Glomerular visceral epithelial cell (primary cell): ENCODE measurements around the gene CCL4L2.
"Not testable (repeated sequence)": the region's sequence is repeated elsewhere in the genome, so short reads cannot be mapped to it uniquely, and the experiment has no call there.

Experiments used
- DNase-seq: peaks from one replicate; pipeline ENCODE4 v3.0.0-alpha.2; 2016; ENCODE audit errors: extremely low spot score

CCL4L2 gene

DNA sequence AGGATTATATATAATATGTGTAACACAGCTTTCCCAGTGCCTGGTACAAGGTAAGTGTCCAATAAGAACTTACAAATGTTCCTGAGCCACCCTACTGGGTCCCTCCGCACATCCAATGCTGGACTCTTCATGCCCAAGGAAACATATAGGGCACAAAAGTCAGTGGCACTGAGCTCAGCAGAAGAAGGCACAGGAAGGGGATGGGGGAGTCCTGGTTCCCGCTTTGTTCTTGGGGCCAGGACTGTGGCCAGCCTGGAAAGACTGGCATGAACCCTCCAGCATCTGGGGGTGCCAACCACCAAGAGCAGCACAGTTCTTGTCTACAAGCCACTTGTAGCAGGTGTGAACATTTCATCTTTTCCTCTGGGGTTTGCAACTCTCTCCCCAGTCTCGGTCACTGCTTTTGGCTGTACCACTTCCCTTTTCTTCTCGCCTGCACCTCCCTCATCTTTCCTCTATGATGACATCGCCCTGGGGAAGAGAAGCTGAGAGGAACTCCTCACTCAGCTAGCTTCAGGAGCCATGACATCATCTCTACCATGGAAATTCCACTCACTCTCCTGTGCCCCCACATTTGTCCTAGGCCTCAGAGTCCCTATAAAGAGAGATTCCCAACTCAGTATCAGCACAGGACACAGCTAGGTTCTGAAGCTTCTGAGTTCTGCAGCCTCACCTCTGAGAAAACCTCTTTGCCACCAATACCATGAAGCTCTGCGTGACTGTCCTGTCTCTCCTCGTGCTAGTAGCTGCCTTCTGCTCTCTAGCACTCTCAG lies at the start of gene CCL4L2:
Gene CCL4L2 (plus strand): TSS at position 625 of the 773 bp plus-strand sequence.
- not testable (repeated sequence) for DNase-seq

DNA sequence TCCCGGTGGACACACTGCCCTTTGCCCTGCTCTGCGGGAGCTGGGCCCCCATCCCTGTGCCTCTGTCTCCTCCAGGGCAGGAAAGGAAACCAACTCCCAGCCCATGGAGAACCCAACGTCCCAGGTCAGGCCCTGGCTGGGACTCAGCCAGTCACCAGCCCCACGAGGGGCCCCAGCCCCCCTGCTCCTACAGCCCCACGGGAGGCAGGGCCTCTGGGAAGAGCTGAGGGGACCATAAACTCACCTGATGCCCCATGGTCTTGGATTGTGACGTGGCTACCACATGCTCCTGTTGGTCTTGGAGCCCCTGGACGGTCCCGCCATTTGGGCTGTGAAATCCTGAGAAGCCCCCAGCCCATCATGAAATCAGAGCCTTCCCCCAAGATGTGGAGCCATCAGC lies 42.0 kb upstream of the CCL4L2 start:
- DNase-seq: not testable (repeated sequence)

DNA sequence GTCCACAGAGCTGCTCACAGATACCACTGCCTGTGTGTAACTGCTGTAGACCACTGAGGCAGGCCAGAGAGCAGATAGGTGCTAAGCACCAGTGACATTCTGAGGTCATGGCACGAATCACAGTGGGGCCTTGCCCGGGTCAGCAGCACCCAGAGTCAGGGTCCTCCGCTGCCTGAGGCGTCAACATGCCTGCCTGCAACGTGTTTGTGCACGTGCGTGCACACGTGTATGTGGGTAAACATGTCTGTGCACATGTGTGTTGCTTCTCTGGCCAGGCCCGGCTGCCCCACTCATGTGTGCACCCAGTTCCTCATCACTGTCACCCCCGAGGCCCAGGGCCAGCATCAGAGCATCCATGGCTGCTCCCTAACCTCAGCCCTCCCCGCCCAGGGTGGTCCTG lies 34.3 kb upstream of the CCL4L2 start, which contains the start of gene TBC1D3B:
Gene TBC1D3B (minus strand): TSS at position 101 of the 400 bp plus-strand sequence. CDS start 1,586 bp downstream, outside the sequence.
- not testable (repeated sequence) for DNase-seq

DNA sequence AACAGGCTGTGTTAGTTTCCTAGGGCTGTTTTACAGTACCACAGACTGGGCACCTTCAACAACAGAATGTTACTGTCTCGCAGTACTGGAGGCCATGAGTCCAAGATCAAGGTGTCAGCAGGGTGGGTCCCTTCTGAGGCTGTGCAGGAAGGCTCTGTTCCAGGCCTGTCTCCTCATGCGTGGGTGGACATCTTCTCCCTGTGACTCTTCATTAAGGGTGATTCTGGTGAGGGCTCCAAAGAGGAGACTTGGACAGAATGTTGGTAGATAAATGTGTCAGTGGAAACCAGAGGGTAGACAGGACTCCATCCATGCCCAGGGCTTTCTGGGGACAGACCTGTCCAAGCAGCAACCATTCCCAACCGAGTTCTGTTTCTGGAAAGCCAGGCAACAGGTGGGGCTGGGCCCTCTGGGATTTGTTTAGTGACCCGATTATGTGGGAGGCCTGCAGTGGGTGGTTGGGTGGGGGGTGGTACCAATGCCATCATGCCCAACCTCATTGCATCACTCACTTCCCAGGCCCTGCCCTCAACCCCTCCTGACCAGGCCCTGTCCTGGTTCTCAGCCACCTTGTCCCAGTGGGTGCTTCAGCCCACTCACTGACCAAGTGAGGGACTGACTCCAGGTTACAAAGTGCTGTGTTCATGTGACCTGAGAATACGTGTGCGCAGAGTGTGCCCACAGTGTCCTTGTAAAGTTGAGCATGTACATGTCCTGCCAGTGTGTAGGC lies 29.3 kb upstream of the CCL4L2 start:
- not testable (repeated sequence) for DNase-seq

DNA sequence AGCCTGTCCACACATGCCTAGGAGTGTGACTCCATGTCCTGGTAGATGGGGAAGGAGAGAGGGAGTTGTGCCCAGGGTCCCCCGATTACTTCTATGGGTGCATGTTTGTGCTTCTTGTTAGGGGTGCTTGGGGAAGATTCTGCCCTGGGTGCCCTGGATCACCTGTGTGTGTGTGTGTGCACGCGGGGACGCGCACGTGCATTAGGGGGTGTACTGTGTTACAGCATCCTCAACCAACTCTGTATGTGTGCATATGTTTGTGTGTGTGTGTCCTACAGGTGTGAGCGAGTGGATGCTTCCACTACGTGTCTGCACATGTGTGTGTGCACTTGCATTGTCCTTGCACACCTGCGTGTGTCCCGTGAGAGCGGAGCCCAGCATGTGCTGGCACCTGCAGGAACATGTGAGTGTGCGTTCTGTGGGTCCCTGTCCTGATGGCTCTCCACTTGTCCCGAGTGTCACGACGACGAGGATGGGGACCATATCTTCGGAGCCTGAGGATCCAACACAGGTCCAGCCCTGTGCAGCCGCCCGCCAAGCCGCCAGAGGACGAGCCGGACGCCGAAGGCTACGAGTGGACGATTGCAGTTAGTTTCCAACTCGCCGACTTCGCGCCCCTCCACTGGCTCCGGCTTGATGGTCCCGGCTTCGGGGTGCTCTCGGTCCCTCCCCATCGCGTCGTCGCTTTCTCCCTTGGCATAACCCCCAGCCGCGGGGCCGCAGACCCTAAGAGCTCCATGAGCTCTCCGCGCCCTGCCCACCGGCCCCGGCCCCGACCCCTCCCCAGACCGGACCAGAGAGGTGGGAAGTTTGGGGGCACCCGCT lies 28.5 kb upstream of the CCL4L2 start:
- no peak for DNase-seq

DNA sequence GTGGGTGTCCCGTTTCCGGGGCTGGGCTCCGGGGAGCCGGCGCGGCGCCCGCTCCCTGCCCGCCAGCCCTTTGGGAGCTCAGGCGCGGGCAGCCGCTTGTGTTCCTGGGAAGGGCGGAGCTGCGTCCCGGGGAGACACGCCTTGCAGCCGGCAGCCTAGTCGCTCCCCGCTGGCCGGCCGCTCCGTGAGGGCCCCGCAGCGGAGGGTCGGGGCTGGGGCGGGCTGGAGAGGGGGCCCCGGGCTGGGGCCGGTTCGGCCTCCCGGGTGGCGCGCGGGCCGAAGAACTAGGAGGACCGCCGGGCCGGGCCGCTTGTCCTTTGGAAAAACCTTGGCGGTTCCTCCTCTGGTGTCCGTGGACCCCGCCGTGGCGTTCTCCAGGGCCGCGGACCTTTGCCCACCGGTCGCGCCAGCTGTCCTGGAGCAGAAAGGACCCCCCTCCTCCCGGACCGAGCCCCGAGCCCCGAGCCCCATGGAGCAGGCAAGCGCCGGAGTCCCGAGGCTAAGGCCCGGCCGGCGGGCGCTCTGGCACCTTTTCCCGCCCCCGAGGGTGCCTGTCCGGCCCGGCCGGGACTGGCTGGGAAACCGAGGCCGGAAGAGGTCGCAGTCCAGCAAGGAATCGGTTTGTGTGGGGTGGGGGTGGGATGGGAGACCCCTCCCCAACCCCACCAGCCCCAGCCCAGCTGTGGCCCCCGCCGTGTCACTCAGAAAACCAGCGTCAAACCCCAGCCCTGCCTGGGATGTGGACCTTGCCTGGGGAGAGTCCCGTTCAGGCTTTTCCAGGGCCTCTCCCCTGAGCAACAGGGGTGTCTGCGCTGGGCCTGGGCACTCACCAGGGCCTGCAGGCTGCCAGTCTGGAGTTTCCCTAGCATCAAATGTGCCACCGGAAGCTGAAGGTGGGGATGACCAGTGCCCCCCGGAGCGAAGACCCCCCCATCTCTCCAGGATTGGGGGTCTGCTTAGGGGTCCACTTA lies 27.6 kb upstream of the CCL4L2 start:
- peak; percentile 15 for DNase-seq

DNA sequence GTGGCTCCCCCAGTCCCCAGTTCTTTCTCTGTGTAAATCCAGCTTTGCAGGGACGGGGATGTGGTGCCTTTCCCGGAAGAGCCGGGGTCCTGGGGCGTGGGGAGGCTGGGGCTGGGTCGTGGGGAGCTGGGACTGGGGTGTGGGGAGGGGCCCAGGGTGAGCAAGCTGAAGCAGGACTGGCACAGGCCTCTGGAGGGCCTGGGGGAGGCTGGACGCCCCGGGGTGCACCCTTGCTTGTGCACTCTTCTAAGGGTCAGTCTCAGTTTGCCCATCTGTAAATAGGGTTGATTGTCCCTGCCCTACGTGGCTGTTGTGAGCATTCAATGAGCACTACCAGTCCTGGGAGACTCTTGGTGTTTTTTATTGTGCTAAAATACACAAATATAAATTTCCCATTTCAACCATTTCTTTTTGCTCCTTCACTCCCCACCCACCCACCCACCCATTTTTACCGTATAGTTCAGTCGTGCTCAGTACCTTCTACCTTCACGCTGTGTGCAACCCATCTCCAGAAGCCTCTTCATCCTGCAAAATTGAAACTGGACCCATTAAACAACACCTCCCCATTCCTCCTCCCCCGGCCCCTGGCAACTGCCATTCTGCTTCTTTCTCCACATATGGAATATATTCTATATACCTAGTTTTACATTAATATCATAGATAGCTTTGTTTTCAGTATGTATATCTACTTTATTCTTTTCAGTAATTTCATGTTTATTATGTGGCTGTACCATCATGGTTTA lies 26.7 kb upstream of the CCL4L2 start:
- DNase-seq: no peak

DNA sequence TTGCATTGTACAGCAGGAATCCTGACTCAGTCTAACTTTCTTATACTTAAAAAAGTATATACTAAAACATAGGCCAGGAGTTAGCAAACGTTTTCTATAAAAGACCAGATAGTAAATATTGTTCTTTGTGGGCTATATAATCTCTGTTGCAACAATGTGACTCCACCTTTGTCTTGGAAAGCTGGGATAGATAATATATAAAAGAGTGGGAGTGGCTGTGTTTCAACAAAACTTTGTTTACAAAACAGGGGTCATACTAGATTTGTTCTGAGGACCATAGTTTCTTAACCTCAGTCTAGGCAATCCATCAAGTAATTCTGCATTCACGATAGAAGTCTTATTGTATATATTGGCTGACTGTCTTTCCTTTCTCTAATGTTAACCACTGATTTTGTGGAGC lies 25.4 kb upstream of the CCL4L2 start:
- DNase-seq: no peak

DNA sequence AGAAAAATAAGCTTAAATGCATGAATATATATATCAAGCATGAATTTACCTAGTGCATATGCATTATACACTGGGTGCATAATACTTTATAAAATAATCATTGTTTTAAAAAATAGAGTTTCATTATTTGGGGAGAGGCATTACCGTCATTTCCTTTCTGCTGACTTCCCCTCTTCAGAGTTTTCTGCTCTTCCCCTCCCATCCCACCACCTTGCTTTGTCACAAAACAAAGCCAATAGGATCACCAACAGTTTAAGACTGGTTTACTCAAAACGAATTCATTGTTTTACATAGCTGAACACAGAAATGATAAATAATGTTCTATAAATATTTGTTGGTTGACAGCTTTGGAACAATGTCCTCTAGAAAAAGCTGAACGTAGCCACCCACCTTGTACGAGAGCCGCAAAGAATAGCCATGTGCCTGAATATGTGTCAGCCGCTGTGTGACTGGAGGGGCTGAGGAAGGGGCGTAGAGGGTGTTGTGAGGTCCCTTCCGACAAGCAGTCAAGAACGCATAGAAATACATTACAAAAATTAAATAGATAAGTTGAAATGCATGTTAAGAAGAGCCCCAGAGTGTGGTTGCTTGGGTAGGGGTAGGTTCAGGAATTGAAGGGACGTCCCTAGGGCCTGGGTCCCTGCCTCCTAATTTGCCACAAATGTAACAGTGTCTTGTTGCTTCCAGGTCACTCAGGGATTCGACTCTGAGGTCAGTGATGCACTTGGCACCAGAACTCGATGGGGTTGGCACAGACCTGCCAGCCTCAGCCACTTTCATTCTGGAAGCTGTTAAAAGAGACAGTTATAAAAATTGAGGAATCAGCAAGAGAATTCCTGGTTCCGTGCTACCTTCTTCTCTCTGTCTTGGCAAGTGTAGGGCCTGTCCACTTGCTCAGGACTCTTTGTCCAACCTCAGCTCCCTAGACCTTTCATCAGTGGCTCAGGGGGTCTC lies 23.8 kb upstream of the CCL4L2 start:
- DNase-seq: not testable (repeated sequence)

DNA sequence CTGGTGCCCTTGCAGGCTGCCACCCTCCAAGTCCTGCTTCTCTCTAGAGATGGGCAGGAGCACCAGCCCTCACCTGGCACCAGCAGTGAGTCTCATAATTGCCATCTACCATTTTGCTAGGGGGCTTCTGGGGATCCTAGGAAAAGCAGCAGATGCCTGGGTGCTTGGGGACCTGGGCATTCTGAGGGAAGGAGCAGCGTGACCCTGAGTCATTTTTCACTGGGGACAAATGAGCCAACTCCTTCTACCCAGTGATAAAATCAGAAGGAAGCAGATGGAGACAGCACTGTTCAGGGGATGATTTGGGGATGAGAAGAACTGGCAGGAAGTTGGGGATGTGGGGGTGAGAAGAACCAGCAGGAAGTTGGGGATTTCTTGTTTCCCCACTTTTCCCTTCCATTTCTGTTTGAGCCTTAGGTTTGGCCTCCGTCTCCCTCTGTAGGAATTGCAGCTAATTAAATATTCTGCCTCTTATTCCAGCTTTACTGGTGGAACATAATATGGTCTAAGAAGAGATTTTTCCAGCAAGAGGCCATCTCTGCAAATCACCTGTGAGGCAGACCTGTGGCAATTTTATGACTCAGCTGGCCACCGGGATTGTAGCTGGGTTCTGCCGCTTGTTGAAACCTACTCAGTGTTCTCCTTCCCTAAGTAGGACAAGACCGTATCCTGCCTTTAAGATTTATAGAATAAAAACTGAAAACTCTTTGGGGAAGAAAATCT lies 22.8 kb upstream of the CCL4L2 start:
- not testable (repeated sequence) for DNase-seq

DNA sequence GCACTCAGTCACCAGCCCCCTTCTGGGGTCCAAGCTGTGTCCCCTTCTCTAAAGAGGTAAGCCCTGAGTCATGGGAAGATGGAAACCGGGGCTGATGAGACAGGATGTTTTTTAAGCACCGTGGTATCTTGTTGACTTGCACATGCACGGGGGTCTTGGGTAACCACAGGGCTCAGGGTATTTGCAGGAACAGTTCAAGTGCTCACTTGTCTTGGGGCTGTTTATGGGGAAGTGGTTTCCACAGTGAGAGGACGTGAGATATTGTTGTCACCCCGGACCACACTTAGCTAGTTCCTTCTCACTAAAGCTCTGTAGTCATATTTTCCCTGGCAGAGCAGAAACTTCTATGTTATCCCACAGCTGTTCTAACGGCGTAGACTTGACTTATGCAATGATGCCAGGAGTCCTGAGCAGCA lies 22.0 kb upstream of the CCL4L2 start:
- no peak for DNase-seq

DNA sequence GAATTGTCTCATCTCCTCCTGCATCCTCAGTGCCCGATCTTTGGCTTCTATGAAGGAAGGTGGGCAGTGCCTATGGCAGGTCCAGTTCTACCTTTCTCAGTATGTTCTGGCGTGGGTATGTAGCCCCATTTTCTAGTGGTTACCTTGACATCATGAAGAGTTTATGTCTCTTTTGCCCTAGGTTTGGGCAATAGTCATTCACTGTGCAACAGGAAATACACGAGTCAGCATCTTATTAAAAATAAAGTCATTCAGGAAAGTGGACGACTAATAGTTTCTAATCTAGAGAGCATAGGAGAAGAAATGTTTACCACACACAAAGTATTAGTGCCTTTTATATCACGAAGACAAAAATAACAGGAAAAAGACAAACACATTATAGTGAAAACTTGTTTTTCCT lies 20.9 kb upstream of the CCL4L2 start:
- DNase-seq: not testable (repeated sequence)

DNA sequence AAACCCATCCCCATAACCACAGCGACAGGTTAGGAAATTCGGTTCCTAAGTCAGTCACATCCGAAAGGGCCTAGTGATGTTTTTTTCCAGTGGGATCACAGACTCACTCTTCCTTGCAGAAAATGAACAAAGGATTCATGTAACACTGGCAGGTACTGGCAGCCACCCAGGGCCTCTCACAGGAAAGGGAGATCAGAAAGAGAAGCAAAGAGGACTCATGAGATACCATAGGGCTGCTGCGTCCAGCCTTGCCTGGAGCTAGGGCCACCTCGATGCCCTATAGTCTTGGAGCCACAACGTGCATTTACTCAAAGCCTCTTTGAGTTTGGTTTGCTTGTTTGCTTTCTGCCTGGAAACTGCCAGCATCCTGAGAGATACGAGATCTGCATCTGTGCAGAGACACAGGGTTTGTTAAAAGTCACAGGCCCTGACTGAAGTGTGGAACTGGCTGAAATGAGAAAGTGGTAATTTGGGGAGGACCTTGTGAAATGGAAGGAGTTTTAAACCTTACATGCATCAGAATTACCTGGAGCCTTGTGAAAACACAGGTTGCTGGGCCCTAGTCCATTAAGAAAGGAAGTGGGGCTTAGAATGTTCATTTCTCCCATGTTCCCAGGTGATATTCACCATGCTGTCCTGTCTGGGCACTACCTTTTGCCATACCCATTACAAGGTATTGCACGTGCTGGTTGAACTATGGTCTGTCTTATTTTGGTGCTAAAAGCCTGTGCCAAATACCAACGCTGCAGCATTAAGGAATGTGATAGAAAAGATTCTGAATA lies 20.1 kb upstream of the CCL4L2 start:
- DNase-seq: not testable (repeated sequence)

DNA sequence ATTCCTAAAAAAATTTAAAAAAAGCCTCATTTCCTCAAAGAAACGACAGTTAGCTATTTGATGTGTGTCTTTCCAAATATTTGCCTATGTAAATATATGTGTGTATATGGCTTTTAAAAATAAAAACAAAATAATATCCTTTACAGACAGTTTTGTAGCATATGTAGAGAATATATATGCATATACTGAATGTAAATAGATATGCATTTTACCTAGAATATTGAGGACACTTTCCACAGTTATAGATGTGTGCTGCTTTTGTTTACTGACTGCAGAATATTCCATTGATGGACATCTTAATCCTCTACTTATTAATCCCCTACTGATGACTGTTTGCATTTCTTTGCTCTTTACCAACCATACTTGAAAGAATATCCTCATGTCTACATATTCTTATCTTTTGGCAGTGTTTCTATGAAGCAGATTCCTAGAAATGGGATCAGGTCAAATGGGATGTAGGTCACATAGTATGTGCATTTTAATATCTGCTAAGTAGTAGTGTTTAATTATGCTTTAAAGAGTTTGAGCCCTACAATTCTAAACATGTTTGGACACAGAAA lies 17.6 kb upstream of the CCL4L2 start:
- no peak for DNase-seq

DNA sequence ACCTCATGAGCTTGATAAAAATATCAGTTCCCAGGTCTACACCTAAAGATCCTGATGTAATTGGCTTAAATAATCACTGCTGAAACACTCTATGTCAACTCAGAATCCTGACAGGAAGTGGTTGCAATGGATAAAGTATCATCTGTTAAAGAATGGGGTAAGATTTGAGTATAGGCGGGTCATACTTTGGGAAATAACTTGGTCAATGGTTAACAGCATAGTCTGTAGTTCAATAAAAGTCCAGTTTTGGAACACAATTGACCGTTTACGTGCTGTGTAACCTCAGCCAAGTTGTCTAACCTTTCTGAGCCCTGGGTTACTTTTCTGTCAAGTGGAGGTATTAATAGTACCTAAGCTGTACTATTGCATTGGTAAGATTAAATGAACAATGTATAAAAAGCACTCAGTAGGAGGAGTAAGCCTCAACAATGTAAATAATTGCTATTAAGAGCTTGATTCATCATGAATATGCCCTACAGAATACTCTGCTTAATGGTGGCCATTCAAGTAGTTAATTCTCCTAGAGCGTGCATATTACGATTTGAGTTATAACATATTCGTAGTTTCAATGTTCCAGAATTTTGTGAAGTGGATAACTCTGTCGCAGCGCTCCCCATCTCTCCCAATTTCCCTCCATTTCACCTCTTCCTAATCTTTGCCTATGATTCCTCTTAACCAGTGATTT lies 16.6 kb upstream of the CCL4L2 start:
- not testable (repeated sequence) for DNase-seq

DNA sequence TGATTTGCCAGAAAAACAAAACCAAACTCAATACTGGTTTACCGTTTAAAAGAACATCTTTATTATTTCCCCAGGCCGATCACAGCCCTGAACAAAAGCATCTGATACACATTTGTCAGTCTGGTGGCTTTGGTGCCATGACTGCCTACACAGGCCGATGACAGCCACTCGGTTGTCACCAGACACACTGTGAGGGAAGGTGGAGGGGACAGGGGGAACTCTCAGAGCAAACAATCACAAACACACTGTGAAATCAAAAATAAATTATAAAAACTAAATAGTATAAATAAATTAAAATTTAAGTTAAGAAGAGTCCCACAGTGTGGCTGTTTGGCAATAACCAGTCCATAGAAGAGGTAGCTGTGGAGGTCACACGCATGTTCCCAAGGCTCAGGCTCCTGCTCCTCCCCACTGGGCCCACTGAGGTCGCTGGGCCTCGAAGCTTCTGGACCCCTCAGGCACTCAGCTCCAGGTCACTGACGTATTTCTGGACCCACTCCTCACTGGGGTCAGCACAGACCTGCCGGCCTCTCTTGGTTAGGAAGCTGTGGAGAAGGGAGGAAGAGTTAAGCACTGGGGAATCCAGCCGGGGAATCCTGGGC lies 15.9 kb upstream of the CCL4L2 start:
- not testable (repeated sequence) for DNase-seq
